HEK293T (cell line): Measurements from ENCODE around the gene ANAPC15.

Source experiments
- ELF4 ChIP-seq: fragments of 450-650 bp; IDR thresholded peaks from 2 replicates; pipeline ENCODE4 v1.6.1; 2017; ENCODE audit warnings: antibody characterized with exemption
- TARDBP ChIP-seq: fragments of 450-650 bp; IDR thresholded peaks from 2 replicates; pipeline ENCODE4 v1.6.1; 2016

DNA sequence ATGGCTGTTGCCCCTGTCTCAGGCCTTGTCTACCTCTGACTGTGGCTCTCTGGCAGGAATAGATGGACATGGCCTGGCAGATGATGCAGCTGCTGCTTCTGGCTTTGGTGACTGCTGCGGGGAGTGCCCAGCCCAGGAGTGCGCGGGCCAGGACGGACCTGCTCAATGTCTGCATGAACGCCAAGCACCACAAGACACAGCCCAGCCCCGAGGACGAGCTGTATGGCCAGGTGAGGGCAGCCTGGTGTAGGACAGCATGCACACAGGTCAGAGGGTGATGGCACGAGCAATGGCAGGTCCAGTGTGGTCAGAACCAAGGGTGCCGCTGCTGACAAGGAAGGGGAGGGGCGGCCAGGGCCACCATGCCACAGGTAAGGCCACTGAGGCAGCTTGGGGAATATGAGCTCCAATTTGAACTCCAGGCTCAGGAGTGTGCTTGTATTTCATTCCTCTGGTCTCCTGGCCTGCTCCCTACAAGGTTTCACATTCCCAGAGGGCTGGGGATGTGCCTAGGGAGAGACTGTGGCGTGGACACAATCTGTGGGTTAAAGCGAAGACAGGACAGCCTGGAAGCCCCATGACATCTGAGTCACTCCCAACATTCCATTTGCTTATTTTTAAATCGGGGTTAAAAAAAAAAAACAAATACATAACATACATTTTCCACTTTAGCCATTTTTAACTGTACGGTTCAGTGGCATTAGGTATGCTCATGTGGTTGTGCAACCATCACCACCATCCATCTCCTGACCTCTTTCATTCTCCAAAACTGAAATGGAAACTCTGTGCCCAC, 23.6 kb upstream of the ANAPC15 start:
- TF ChIP-seq TARDBP, result no peak
- TF ChIP-seq ELF4, result no peak
